ENCODE data around the gene GALNT8. TPM values are rescaled to one million over a fixed set of nuclear protein-coding genes. Genes with fewer than 3 reads are reported as not detected.

The GALNT8 gene
- total RNA-seq, 1 experiment from 2014 or later: not detected

GRCh38 chr12:4796216-4796615 lies 76.0 kb downstream of the GALNT8 start:
- no peak for DNase-seq (ENCODE audit: extremely low read depth, low read depth)

- no peak for DNase-seq (ENCODE audit: extremely low read depth, low read depth)
These were observed 76.7 kb downstream of the GALNT8 start for GRCh38 chr12:4796694-4797482.

GRCh38 chr12:4800555-4800954 lies 80.4 kb downstream of the GALNT8 start:
- DNase-seq (ENCODE audit: extremely low read depth, low read depth): no peak

GRCh38 chr12:4802841-4803240 lies 82.6 kb downstream of the GALNT8 start:
- DNase-seq (ENCODE audit: extremely low read depth, low read depth): no peak

- no peak for DNase-seq (ENCODE audit: extremely low read depth, low read depth)
These were observed 86.4 kb downstream of the GALNT8 start for GRCh38 chr12:4806439-4807115.

GRCh38 chr12:4807116-4807783 lies 87.0 kb downstream of the GALNT8 start:
- no peak for DNase-seq (ENCODE audit: extremely low read depth, low read depth)

GRCh38 chr12:4807813-4808212 lies 87.6 kb downstream of the GALNT8 start:
- DNase-seq (ENCODE audit: extremely low read depth, low read depth): no peak

- no peak for DNase-seq (ENCODE audit: extremely low read depth, low read depth)
These were observed 88.8 kb downstream of the GALNT8 start for GRCh38 chr12:4809013-4809448.

GRCh38 chr12:4809449-4810218 lies 89.4 kb downstream of the GALNT8 start:
- no peak for DNase-seq (ENCODE audit: extremely low read depth, low read depth)

GRCh38 chr12:4810219-4810671 lies 90.0 kb downstream of the GALNT8 start:
- no peak for DNase-seq (ENCODE audit: extremely low read depth, low read depth)

- no peak for DNase-seq (ENCODE audit: extremely low read depth, low read depth)
These were observed 92.6 kb downstream of the GALNT8 start for GRCh38 chr12:4812624-4813327.

- no peak for DNase-seq (ENCODE audit: extremely low read depth, low read depth)
These were observed 93.5 kb downstream of the GALNT8 start for GRCh38 chr12:4813741-4814140.

- no peak for DNase-seq (ENCODE audit: extremely low read depth, low read depth)
These were observed 94.3 kb downstream of the GALNT8 start for GRCh38 chr12:4814485-4814884.

- DNase-seq (ENCODE audit: extremely low read depth, low read depth): no peak
These were observed 96.7 kb downstream of the GALNT8 start for GRCh38 chr12:4816744-4817525.

- no peak for DNase-seq (ENCODE audit: extremely low read depth, low read depth)
These were observed 97.7 kb downstream of the GALNT8 start for GRCh38 chr12:4817880-4818279.

- DNase-seq (ENCODE audit: extremely low read depth, low read depth): no peak
These were observed 99.5 kb downstream of the GALNT8 start for GRCh38 chr12:4819654-4820053.

GRCh38 chr12:4820971-4821370 lies 100.8 kb downstream of the GALNT8 start:
- no peak for DNase-seq (ENCODE audit: extremely low read depth, low read depth)

Measured in NCI-H460 (cell line).